ENCODE results near the gene CARD9. TPM values are rescaled to one million over a fixed set of nuclear protein-coding genes. Genes with fewer than 3 reads are reported as not detected.

CARD9 gene
- total RNA-seq, 1 donor from 2014 or later: not detected

- Histone ChIP-seq H3K27me3 (no peaks in the 10 kb centered on the region), H2AFZ (replicated peaks) (no peak overlapping the region), H3F3A (ENCODE audit: low read depth) (no peaks in the 10 kb centered on the region), H4K20me1 (ENCODE audit: low read depth) (peaks cover 4% of the 10 kb centered on the region), H3K79me2 (ENCODE audit: low read depth) (no peaks in the 10 kb centered on the region), H3K27ac (no peak overlapping the region), H3K9me3 (ENCODE audit: low read depth) (no peaks in the 10 kb centered on the region), H3K4me2 (no peak overlapping the region), H3K36me3 (no peaks in the 10 kb centered on the region), H3K4me1 (no peaks in the 10 kb centered on the region), H3K4me3 (no peak overlapping the region), H3K9ac (no peak overlapping the region)
- H3K4me3 Mint-ChIP-seq: no peak overlapping the region
- H3K27me3 Mint-ChIP-seq (ENCODE audit: insufficient read depth, low read depth): no peaks in the 10 kb centered on the region
- no peaks in the 10 kb centered on the region for H3K4me1 Mint-ChIP-seq
- no peaks in the 10 kb centered on the region for H3K9me3 Mint-ChIP-seq
- peaks cover 16% of the 10 kb centered on the region for H3K36me3 Mint-ChIP-seq
- DNase-seq (ENCODE audit: low spot score): no peak
- no peak for TF ChIP-seq CTCF (IDR thresholded peaks at IDR 0.05)
- no peak for TF ChIP-seq EZH2 (IDR thresholded peaks at IDR 0.05)
- TF ChIP-seq EZH2phosphoT487 (IDR thresholded peaks at IDR 0.05): no peak
- H3K27ac Mint-ChIP-seq: no peak overlapping the region
Observed at GRCh38 chr9:136391737-136392537, 18.5 kb upstream of the CARD9 start.

DNA sequence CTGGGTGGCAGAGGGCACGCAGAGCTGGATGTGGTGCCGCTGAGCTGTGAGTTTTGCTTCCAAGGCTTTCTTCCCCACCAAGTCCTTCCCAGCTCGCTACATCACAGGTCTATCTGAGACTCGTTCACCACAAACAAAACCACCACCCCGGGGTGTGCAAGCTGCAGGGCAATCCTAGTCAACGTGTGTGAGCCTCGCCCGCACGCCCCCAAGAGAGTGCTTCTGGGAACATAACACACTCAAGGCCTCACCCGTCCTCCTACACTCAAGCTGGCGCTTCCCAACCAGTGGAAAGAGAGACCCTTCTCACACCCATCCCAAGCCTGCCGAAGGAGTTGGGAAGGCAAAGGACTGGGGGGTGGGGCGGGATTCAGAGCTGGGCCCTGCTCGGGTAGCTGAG lies 15.9 kb upstream of the CARD9 start:
- H3K27ac Mint-ChIP-seq: no peak overlapping the region
- Histone ChIP-seq H3K79me2 (ENCODE audit: low read depth) (no peaks in the 10 kb centered on the region), H3K4me2 (no peak overlapping the region), H3K9ac (no peak overlapping the region), H2AFZ (replicated peaks) (no peak overlapping the region), H3K27me3 (no peaks in the 10 kb centered on the region), H3K9me3 (ENCODE audit: low read depth) (no peaks in the 10 kb centered on the region), H3K36me3 (peaks cover 3% of the 10 kb centered on the region), H4K20me1 (ENCODE audit: low read depth) (no peaks in the 10 kb centered on the region), H3K4me3 (no peak overlapping the region), H3F3A (ENCODE audit: low read depth) (no peaks in the 10 kb centered on the region), H3K4me1 (no peaks in the 10 kb centered on the region), H3K27ac (no peak overlapping the region)
- H3K4me3 Mint-ChIP-seq: no peak overlapping the region
- no peak for TF ChIP-seq CTCF (IDR thresholded peaks at IDR 0.05)
- no peak for TF ChIP-seq EZH2 (IDR thresholded peaks at IDR 0.05)
- TF ChIP-seq EZH2phosphoT487 (IDR thresholded peaks at IDR 0.05): no peak
- peaks cover 20% of the 10 kb centered on the region for H3K36me3 Mint-ChIP-seq
- H3K27me3 Mint-ChIP-seq (ENCODE audit: insufficient read depth, low read depth): no peaks in the 10 kb centered on the region
- no peak for DNase-seq (ENCODE audit: low spot score)
- no peaks in the 10 kb centered on the region for H3K9me3 Mint-ChIP-seq
- H3K4me1 Mint-ChIP-seq: no peaks in the 10 kb centered on the region

DNA sequence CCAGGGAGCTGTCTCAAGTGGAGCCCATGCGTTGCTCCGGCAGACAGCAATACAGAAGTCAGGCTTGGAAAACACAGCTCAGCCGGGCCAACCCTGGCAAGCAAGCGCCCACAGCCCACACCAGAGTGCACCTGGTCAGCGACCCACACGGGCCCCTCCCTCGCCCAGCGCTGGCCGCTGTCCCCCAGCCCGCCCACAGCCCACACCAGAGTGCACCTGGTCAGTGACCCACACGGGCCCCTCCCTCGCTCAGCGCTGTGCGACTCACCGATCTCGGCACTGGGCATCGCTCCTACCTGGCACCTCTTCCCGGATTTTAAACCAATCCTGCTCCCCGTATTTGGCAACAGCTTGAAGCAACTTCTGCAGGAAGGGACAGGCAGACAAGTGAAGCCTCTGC lies 13.7 kb upstream of the CARD9 start:
- H3K79me2 ChIP-seq (ENCODE audit: low read depth): no peaks in the 10 kb centered on the region
- Mint-ChIP-seq H3K9me3 (no peaks in the 10 kb centered on the region), H3K4me1 (no peaks in the 10 kb centered on the region), H3K27me3 (ENCODE audit: insufficient read depth, low read depth) (no peaks in the 10 kb centered on the region), H3K36me3 (peaks cover 20% of the 10 kb centered on the region), H3K27ac (no peak overlapping the region), H3K4me3 (peak overlapping the region; percentile 53)
- H3K4me3 ChIP-seq: no peak overlapping the region
- DNase-seq (ENCODE audit: low spot score): no peak
- H3K36me3 ChIP-seq: peaks cover 3% of the 10 kb centered on the region
- H3K4me1 ChIP-seq: no peaks in the 10 kb centered on the region
- no peak overlapping the region for H2AFZ ChIP-seq (replicated peaks)
- no peak overlapping the region for H3K27ac ChIP-seq
- no peak overlapping the region for H3K9ac ChIP-seq
- H4K20me1 ChIP-seq (ENCODE audit: low read depth): no peaks in the 10 kb centered on the region
- no peaks in the 10 kb centered on the region for H3K27me3 ChIP-seq
- TF ChIP-seq EZH2 (IDR thresholded peaks at IDR 0.05) (no peak), CTCF (IDR thresholded peaks at IDR 0.05) (no peak), EZH2phosphoT487 (IDR thresholded peaks at IDR 0.05) (no peak)
- no peaks in the 10 kb centered on the region for H3K9me3 ChIP-seq (ENCODE audit: low read depth)
- no peaks in the 10 kb centered on the region for H3F3A ChIP-seq (ENCODE audit: low read depth)
- H3K4me2 ChIP-seq: no peak overlapping the region

All from neural progenitor cell (in vitro differentiated cells).